ENCODE results near the gene CBX4.
A peak's percentile ranks its signal among the peaks of the same experiment; 100 is the strongest.

Gene CBX4

GRCh38 chr17:79839356-79840268 is at the start of gene CBX4:
CBX4 (minus strand) TSS chr17:79839440; CDS start chr17:79839251, 189 bp downstream.
- peak within 1 kb of the TSS; percentile 97 for H3K27ac ChIP-seq
- peak; percentile 92 for DNase-seq (ENCODE audit: low spot score)
- ChIA-PET POLR2A (ENCODE audit: low non-redundant PET) (interaction anchor here (0.6 to 1.4 kb wide), 9 partner anchors 18 to 268 kb away, joined by 3 to 5 read pairs (median 3); no protein-coding TSS in a partner anchor), CTCF (interaction anchor here (0.6 to 2.6 kb wide), 21 partner anchors 10 to 438 kb away, joined by 3 to 35 read pairs (median 4); partner anchors contain the start of gene CBX8)
- TF ChIP-seq CTCF (conservative IDR thresholded peaks at IDR 0.05; ENCODE audit: low read depth) = peak; percentile 81

GRCh38 chr17:79888009-79888540 is 48.8 kb upstream of the CBX4 start:
- DNase-seq (ENCODE audit: low spot score) = no peak
- H3K27ac ChIP-seq = no peak overlapping the region
- ChIA-PET POLR2A (ENCODE audit: low non-redundant PET) (no interaction called here), CTCF (no interaction called here)
- no peak for TF ChIP-seq CTCF (conservative IDR thresholded peaks at IDR 0.05; ENCODE audit: low read depth)

- H3K27ac ChIP-seq = no peak overlapping the region
- CTCF ChIA-PET = no interaction called here
- no peak for TF ChIP-seq CTCF (conservative IDR thresholded peaks at IDR 0.05; ENCODE audit: low read depth)
- DNase-seq (ENCODE audit: low spot score) = no peak
- POLR2A ChIA-PET (ENCODE audit: low non-redundant PET) = no interaction called here
Measured at GRCh38 chr17:79887451-79887991, 48.3 kb upstream of the CBX4 start.

- DNase-seq (ENCODE audit: low spot score) = no peak
- ChIA-PET CTCF (interaction anchor here (0.6 kb wide), 1 partner anchor 244 kb away, joined by 3 read pairs; no protein-coding TSS in a partner anchor), POLR2A (ENCODE audit: low non-redundant PET) (no interaction called here)
- no peak overlapping the region for H3K27ac ChIP-seq
- no peak for TF ChIP-seq CTCF (conservative IDR thresholded peaks at IDR 0.05; ENCODE audit: low read depth)
Measured at GRCh38 chr17:79883202-79883601, 44.0 kb upstream of the CBX4 start.

- ChIA-PET CTCF (interaction anchor here (0.6 to 1.0 kb wide), 2 partner anchors 41 to 67 kb away, joined by 3 to 6 read pairs; no protein-coding TSS in a partner anchor), POLR2A (ENCODE audit: low non-redundant PET) (no interaction called here)
- no peak for DNase-seq (ENCODE audit: low spot score)
- TF ChIP-seq CTCF (conservative IDR thresholded peaks at IDR 0.05; ENCODE audit: low read depth) = no peak
- no peak overlapping the region for H3K27ac ChIP-seq
Measured at GRCh38 chr17:79878329-79878947, 39.2 kb upstream of the CBX4 start.

GRCh38 chr17:79877041-79877440 is 37.8 kb upstream of the CBX4 start:
- ChIA-PET POLR2A (ENCODE audit: low non-redundant PET) (no interaction called here), CTCF (no interaction called here)
- no peak overlapping the region for H3K27ac ChIP-seq

More at GRCh38 chr17:79877041-79877440, 37.8 kb upstream of the CBX4 start:
- DNase-seq (ENCODE audit: low spot score) = no peak
- no peak for TF ChIP-seq CTCF (conservative IDR thresholded peaks at IDR 0.05; ENCODE audit: low read depth)
